Vagina (tissue), 2 donors: ENCODE measurements around the gene POLR1D.

ENCODE experiments used
- POLR2A ChIP-seq, 2 donors: fragments of 450-650 bp; IDR thresholded peaks; one replicate each; pipeline ENCODE4 v1.6.1; 2017; ENCODE audit warnings: antibody characterized with exemption in 2 of 2, mild to moderate bottlenecking in 2 of 2, moderate library complexity in 2 of 2
- POLR2AphosphoS5 ChIP-seq, 2 donors: sonication (generic); formaldehyde crosslinking; IDR thresholded peaks; one replicate each; pipeline ENCODE4 v1.9.0; 2017; ENCODE audit warnings: antibody characterized with exemption in 2 of 2, mild to moderate bottlenecking in 2 of 2, low read depth in 1 of 2; ENCODE audit not compliant: insufficient read depth in 1 of 2
- TF ChIP-seq, protein P1 (sequence below), 3 experiments: fragments of 450-650 bp in 2 of 3; fragments of 200-600 bp in 1 of 3; sonication (generic) in 1 of 3; IDR thresholded peaks; one replicate each; pipeline ENCODE4 v1.5.1; 2017 to 2019; ENCODE audit warnings: antibody characterized with exemption in 3 of 3, mild to moderate bottlenecking in 2 of 3, moderate library complexity in 2 of 3

DNA sequence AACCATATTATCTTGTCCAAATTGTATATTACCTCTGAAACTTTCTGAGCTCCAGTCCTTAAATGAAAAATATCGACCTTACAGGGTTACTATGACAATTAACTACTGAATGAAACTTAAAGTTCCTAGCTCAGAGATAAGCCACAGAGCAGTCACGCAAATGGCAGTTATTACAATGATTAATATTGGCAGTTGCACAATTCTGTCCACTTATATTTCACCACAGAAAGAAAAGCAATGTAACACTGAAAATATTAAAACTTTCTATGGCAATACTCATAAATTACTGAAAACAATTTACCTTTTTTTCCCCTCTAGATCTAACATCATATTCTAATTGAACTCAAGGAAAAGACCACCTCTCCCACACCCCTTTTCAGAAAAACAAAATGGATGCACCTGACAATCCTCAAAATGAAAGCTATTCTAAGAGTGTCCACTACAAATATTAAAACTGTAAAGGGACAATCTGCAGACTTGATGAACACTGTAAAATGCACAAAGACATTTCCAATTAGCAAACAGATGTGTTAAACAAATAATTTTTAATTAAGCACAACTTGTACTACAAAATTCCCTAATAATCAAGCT, 16.0 kb upstream of the POLR1D start:
- TF ChIP-seq, protein P1, sequence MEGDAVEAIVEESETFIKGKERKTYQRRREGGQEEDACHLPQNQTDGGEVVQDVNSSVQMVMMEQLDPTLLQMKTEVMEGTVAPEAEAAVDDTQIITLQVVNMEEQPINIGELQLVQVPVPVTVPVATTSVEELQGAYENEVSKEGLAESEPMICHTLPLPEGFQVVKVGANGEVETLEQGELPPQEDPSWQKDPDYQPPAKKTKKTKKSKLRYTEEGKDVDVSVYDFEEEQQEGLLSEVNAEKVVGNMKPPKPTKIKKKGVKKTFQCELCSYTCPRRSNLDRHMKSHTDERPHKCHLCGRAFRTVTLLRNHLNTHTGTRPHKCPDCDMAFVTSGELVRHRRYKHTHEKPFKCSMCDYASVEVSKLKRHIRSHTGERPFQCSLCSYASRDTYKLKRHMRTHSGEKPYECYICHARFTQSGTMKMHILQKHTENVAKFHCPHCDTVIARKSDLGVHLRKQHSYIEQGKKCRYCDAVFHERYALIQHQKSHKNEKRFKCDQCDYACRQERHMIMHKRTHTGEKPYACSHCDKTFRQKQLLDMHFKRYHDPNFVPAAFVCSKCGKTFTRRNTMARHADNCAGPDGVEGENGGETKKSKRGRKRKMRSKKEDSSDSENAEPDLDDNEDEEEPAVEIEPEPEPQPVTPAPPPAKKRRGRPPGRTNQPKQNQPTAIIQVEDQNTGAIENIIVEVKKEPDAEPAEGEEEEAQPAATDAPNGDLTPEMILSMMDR (IDR thresholded peaks at IDR 0.05), result no peak
- TF ChIP-seq POLR2A (IDR thresholded peaks at IDR 0.05) (no peak), POLR2AphosphoS5 (IDR thresholded peaks at IDR 0.05; ENCODE audit: insufficient read depth in 1 of 2, low read depth in 1 of 2) (no peak)
